Immature natural killer cell (primary cell): Measurements from ENCODE around the gene TRAF4. TPM values are rescaled to one million over a fixed set of nuclear protein-coding genes. Genes with fewer than 3 reads are reported as not detected.
A peak's percentile ranks its signal among the peaks of the same experiment; 100 is the strongest.

Experiments used
- DNase-seq, 3 donors: peaks; one replicate each; pipeline ENCODE4 v3.0.0; 2022; ENCODE audit warnings: mixed read lengths in 1 of 3
- H3K27ac Mint-ChIP-seq, 6 donors: one replicate each; pipeline ENCODE4 v1.8.0; 2020; ENCODE audit warnings: mixed read lengths in 6 of 6, mild to moderate bottlenecking in 5 of 6, inconsistent platforms in 4 of 6, moderate library complexity in 3 of 6
- H3K27me3 Mint-ChIP-seq, 3 donors: one replicate each; pipeline ENCODE4 v1.8.0; 2020 to 2021; ENCODE audit warnings: low read depth in 3 of 3, mild to moderate bottlenecking in 3 of 3, mixed read lengths in 3 of 3, moderate library complexity in 3 of 3, inconsistent platforms in 1 of 3
- H3K36me3 Mint-ChIP-seq, 3 donors: one replicate each; pipeline ENCODE4 v1.8.0; 2020; ENCODE audit warnings: mixed read lengths in 3 of 3, inconsistent platforms in 2 of 3, mild to moderate bottlenecking in 2 of 3
- H3K4me1 Mint-ChIP-seq, 2 donors: one replicate each; pipeline ENCODE4 v1.8.0; 2020; ENCODE audit warnings: inconsistent platforms in 2 of 2, mild to moderate bottlenecking in 2 of 2, mixed read lengths in 2 of 2, moderate library complexity in 1 of 2
- H3K4me3 Mint-ChIP-seq, 5 donors: one replicate each; pipeline ENCODE4 v1.8.0; 2020; ENCODE audit warnings: mild to moderate bottlenecking in 5 of 5, mixed read lengths in 5 of 5, inconsistent platforms in 3 of 5, moderate library complexity in 3 of 5
- H3K9me3 Mint-ChIP-seq, 6 donors: one replicate each; pipeline ENCODE4 v1.8.0; 2020; ENCODE audit warnings: mild to moderate bottlenecking in 6 of 6, mixed read lengths in 6 of 6, inconsistent platforms in 4 of 6, moderate library complexity in 3 of 6
- polyA plus RNA-seq, 3 donors: library from polyadenylated mRNA; unstranded; fragments of 300-500 nt; fragmentation: Illumina TruSeq; gene quantifications; one replicate each; pipeline ENCODE4 v1.2.3, GENCODE V29; 2021

TRAF4 gene
- polyA plus RNA-seq, 3 donors from 2014 or later: 2.5 to 5.1 (median 2.7) TPM

DNA sequence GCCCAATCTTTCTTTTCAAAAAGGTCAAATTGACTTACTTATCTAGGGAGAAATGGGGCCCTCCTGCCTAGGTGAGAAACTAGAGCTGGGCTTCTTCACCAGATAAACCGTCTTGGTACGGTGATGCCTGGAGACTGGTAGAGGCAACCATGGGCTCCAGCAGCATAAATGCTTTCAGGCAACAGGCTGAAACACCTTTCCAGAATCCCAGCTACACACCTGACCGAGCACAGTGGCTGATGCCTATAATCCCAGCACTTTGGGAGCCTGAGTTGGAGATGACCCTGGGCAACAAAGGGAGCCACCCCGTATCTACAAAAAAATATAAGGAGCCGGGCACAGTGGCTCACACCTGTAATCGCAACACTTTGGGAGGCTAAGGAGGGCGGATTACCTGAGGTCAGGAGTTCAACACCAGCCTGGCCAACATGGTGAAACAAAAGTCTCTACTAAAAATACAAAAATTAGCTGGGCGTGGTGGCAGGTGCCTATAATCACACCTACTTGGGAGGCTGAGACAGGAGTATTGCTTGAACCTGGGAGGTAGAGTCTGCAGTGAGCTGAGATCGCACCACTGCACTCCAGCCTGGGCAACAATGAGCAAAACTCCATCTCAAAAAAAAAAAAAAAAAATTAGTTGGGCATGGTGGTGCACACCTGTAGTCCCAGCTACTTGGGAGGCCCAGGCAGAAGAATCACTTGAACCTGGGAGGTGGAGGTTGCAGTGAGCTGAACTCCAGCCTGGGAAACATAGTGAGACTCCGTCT is 8.0 kb downstream of the TRAF4 start:
- H3K27me3 Mint-ChIP-seq: peaks cover 0 to 2% (median 0%) of the 10 kb centered on the region in 3 donors
- H3K4me3 Mint-ChIP-seq: no peak overlapping the region
- DNase-seq: no peak
- peak overlapping the region in 1 of 6 donors; percentile 53 for H3K27ac Mint-ChIP-seq
- peaks cover 0 to 2% of the 10 kb centered on the region in 2 donors for H3K4me1 Mint-ChIP-seq
- H3K36me3 Mint-ChIP-seq: peaks cover 0 to 5% (median 0%) of the 10 kb centered on the region in 3 donors
- no peaks in the 10 kb centered on the region for H3K9me3 Mint-ChIP-seq

GRCh38 chr17:28755486-28755885 is 11.7 kb downstream of the TRAF4 start:
- no peak overlapping the region for H3K4me3 Mint-ChIP-seq
- peaks cover 0 to 2% (median 2%) of the 10 kb centered on the region in 3 donors for H3K27me3 Mint-ChIP-seq
- no peak for DNase-seq
- no peaks in the 10 kb centered on the region for H3K9me3 Mint-ChIP-seq
- H3K27ac Mint-ChIP-seq: no peak overlapping the region
- peaks cover 7 to 15% (median 10%) of the 10 kb centered on the region in 3 donors for H3K36me3 Mint-ChIP-seq
- H3K4me1 Mint-ChIP-seq: no peaks in the 10 kb centered on the region

DNA sequence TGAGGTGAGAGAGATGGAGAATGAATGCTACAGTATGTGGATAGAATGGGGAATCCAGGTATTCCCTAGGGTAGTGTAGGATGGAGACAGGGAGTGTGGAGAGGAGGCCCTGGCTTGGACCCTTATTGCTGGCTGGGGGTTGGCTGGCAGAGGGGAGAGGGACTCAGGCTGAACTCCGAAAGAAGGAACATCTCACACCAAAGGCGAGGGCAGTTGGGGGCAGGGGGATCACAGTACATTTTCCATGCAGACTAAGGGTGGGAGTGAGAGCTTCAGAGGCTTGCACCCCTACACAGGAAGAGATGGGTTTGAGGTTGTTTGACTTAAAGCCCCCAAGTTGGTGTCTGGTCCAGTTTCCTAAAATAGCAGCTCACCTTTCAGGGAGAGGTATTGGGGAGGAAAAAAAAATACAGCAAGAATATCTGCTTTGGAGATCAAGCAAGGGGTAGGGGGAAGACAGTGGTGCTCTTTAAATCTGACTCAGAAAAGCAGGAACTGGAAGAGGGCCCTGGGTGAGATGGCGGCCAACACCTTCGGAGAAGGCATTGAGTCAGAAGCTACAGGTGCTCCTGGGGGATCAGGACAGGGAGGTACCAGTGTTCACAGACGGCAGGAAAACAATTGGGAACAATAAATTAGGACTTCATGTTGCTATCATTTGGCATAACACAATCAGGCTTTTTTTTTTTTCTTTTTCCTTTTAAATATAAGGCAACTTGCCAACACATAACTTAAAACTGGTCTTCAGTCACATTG is 12.4 kb downstream of the TRAF4 start:
- Mint-ChIP-seq H3K4me1 (no peaks in the 10 kb centered on the region), H3K4me3 (no peak overlapping the region), H3K9me3 (no peaks in the 10 kb centered on the region), H3K36me3 (peaks cover 7 to 15% (median 10%) of the 10 kb centered on the region in 3 donors), H3K27me3 (peaks cover 0 to 2% (median 2%) of the 10 kb centered on the region in 3 donors), H3K27ac (peak overlapping the region in 1 of 6 donors; percentile 30)
- no peak for DNase-seq

DNA sequence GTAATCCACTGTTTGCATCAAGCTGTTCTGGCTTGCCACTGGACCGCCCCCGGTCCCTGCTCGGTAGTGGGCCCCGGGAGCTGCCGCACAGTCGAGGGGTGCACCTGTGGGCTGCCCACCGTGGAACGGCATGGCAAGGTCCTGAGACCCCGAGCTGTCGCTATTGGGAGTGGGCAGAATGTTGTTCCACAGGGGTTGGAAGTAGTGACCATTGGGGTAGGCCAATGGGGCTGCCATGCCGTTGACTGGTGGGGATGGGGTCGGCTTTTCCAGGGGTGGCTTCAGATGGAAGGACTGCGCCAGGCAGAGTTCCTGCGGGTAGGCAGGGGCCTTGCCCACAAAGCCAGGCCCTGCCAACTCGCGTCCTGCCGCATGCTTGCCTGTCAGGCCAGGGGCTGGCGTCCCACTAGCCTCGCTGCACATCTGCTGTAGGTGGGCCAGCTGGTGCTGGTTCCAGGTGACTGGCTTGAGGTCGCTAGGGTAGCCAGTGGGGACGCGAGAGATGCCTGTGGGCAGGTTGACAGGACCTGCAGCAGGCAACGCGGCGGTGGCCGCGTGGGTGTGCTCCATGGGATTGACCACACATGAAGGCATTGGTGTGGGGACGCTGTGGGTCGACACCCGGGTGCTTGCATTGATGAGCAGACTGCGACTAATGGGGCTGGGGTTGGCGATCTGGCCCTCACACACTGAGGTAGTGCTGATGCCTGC is 14.8 kb downstream of the TRAF4 start:
- Mint-ChIP-seq H3K4me3 (peak overlapping the region in 1 of 5 donors; percentile 24), H3K27me3 (peaks cover 0 to 2% (median 2%) of the 10 kb centered on the region in 3 donors), H3K9me3 (no peaks in the 10 kb centered on the region), H3K27ac (no peak overlapping the region), H3K4me1 (peaks cover 0 to under 1% of the 10 kb centered on the region in 2 donors), H3K36me3 (peaks cover 7 to 15% (median 10%) of the 10 kb centered on the region in 3 donors)
- no peak for DNase-seq

GRCh38 chr17:28759256-28759865 is 15.6 kb downstream of the TRAF4 start:
- Mint-ChIP-seq H3K4me3 (no peak overlapping the region), H3K4me1 (peaks cover 3 to 5% of the 10 kb centered on the region in 2 donors), H3K27me3 (peaks cover 0 to 4% (median 2%) of the 10 kb centered on the region in 3 donors), H3K36me3 (peaks cover 7 to 17% (median 10%) of the 10 kb centered on the region in 3 donors), H3K27ac (peak overlapping the region in 1 of 6 donors; percentile 38), H3K9me3 (no peaks in the 10 kb centered on the region)
- DNase-seq: no peak

DNA sequence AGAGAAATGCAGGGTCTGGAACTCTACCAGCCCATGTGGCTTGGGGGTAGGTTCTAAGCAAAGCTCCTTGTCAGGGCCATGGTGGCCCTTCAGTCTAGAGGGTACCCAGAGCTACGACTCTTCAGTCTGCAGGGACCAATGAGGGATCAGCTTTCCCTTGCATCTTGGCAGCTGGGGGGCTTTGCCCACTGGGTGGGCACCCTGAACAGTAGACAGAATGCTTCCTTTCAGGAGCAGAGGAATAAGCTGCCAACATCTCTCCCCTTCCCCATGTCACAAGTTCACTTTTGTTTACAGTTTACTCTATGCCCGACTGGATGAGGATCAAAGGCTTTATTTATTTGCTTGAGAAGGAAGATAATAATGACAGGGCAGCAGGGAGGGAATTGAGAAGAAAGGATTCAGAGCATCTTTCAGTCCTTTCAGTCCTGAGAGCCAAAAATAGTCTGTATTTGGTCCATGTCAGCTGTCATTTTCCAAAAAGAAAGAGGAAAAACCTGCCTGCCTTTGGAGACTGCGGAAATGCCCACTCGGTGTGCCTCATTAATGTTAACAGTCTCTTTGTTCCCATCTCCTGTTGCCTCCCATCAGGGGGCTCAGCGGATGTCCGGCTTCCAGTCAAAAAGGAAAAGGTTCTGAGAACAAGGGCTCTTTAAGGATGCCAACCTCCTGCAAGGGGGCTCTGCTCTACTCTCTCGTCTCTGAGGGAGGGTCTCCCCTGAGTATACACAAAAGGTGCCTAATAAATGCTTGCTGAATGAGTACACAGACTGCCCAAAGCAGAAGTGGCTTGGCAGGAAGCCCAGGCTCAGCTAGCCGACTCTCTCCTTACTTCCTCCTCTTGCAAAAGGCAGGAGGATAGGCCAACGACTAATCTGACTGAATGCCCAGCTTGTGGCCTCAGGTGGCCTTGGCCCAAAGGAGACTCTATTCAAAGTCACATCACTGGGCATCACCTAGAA is 17.1 kb downstream of the TRAF4 start:
- no peak for DNase-seq
- no peak overlapping the region for H3K27ac Mint-ChIP-seq
- H3K4me3 Mint-ChIP-seq: no peak overlapping the region
- peaks cover 7 to 23% (median 10%) of the 10 kb centered on the region in 3 donors for H3K36me3 Mint-ChIP-seq
- H3K4me1 Mint-ChIP-seq: peaks cover 3 to 5% of the 10 kb centered on the region in 2 donors
- peaks cover 0 to 4% (median 2%) of the 10 kb centered on the region in 3 donors for H3K27me3 Mint-ChIP-seq
- H3K9me3 Mint-ChIP-seq: no peaks in the 10 kb centered on the region

DNA sequence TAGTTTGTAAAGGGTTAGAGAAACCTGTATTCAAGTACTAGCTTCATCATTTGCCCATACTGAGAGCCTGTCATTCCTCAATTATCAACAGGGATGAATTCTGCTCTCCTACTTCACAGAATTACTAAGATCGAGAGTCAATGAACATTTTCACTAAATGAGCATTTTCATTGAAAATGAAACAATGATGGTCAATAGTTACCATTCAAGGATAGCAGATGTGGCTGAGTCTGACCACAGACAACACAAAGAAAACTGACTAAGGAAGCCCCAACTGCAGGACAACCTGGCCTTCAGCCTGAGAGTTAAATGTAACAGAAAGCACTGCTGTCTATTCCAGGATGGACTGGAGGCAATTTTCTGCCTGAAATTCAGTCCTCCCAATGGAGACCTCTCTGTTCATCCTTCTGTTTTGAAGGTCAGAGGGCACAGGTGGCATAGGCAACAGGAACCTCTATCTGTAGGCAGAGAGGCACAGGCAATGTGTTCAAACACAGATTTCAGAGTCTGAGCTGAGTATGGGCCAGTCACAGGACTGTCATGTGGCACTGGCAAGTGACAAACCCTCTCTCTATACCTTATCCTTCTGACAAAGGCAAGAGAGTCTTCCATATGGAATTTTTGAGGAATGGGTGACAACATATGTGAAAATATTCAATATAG is 19.5 kb downstream of the TRAF4 start:
- peaks cover 0 to 14% (median 0%) of the 10 kb centered on the region in 3 donors for H3K36me3 Mint-ChIP-seq
- no peak for DNase-seq
- no peak overlapping the region for H3K4me3 Mint-ChIP-seq
- peak overlapping the region in 1 of 6 donors; percentile 83 for H3K27ac Mint-ChIP-seq
- H3K9me3 Mint-ChIP-seq: no peaks in the 10 kb centered on the region
- peaks cover 3 to 5% of the 10 kb centered on the region in 2 donors for H3K4me1 Mint-ChIP-seq
- H3K27me3 Mint-ChIP-seq: peaks cover 0 to 4% (median 0%) of the 10 kb centered on the region in 3 donors

DNA sequence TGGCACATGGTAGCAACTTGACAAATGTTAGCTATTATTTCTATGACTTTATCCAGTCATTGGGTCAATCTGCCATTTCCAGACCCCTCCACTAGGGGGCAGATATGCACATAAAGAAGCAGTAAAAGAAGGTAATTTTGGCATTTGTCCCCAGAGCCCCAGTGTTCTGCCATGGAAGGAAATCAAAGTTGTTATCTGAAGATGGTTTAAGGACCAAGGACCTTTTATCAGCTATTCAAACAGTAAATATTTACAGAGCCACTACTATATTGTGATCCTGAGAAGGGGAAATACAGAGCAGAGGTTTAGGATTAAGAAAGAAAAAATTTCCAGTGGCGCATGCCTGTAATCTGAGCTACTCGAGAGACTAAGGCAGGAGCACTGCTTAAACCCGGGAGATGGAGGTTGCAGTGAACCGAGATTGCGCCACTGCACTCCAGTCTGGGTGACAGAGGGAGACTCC is 20.0 kb downstream of the TRAF4 start:
- no peaks in the 10 kb centered on the region for H3K9me3 Mint-ChIP-seq
- peaks cover 3 to 5% of the 10 kb centered on the region in 2 donors for H3K4me1 Mint-ChIP-seq
- peak; percentile 67 to 73 (median 68) for DNase-seq
- no peak overlapping the region for H3K4me3 Mint-ChIP-seq
- H3K36me3 Mint-ChIP-seq: peaks cover 0 to 13% (median 0%) of the 10 kb centered on the region in 3 donors
- peak overlapping the region in 3 of 6 donors; percentile 41 to 83 (median 66) for H3K27ac Mint-ChIP-seq
- peaks cover 0 to 4% (median 0%) of the 10 kb centered on the region in 3 donors for H3K27me3 Mint-ChIP-seq

GRCh38 chr17:28765038-28765437 is 21.2 kb downstream of the TRAF4 start:
- peaks cover 0 to 2% (median 0%) of the 10 kb centered on the region in 3 donors for H3K27me3 Mint-ChIP-seq
- H3K27ac Mint-ChIP-seq: peak overlapping the region in 1 of 6 donors; percentile 51
- H3K4me1 Mint-ChIP-seq: peaks cover 4 to 12% of the 10 kb centered on the region in 2 donors
- H3K4me3 Mint-ChIP-seq: no peak overlapping the region
- DNase-seq: no peak
- peaks cover 0 to 14% (median 0%) of the 10 kb centered on the region in 3 donors for H3K36me3 Mint-ChIP-seq
- H3K9me3 Mint-ChIP-seq: no peaks in the 10 kb centered on the region

DNA sequence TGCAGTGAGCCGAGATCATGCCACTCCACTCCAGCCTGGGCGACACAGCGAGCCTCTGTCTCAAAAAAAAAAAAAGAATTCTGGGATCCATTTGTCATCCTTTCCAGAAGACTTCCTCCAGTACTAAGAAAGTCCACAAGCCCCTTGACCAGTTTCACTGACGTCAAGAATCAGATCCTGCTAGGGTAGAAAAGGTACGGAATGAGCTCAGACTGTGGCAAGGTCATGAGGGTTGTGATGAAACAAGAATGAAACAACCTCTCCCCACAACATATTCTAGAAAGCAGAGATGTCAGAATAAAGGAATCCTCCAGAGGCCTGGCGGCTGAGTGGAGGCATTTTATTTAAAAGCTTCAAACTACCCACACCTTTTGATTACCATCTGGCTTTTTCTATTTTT is 29.9 kb downstream of the TRAF4 start:
- no peaks in the 10 kb centered on the region for H3K9me3 Mint-ChIP-seq
- H3K27me3 Mint-ChIP-seq: peaks cover 0 to 3% (median 0%) of the 10 kb centered on the region in 3 donors
- H3K4me3 Mint-ChIP-seq: no peak overlapping the region
- peaks cover 0 to 7% (median 0%) of the 10 kb centered on the region in 3 donors for H3K36me3 Mint-ChIP-seq
- no peak for DNase-seq
- H3K27ac Mint-ChIP-seq: peak overlapping the region in 1 of 6 donors; percentile 40
- peaks cover 21 to 33% of the 10 kb centered on the region in 2 donors for H3K4me1 Mint-ChIP-seq

- Mint-ChIP-seq H3K9me3 (no peaks in the 10 kb centered on the region), H3K36me3 (peaks cover 0 to 7% (median 0%) of the 10 kb centered on the region in 3 donors), H3K27me3 (peaks cover 0 to 3% (median 0%) of the 10 kb centered on the region in 3 donors)
Measured at GRCh38 chr17:28774206-28774605, 30.4 kb downstream of the TRAF4 start.

GRCh38 chr17:28777178-28777577 is 33.4 kb downstream of the TRAF4 start:
- DNase-seq: no peak
- Mint-ChIP-seq H3K36me3 (no peaks in the 10 kb centered on the region), H3K4me3 (no peak overlapping the region), H3K9me3 (no peaks in the 10 kb centered on the region), H3K27me3 (peaks cover 0 to 7% (median 0%) of the 10 kb centered on the region in 3 donors), H3K27ac (peak overlapping the region; percentile 42 to 94 (median 77)), H3K4me1 (peaks cover 25 to 43% of the 10 kb centered on the region in 2 donors)

More at GRCh38 chr17:28774206-28774605, 30.4 kb downstream of the TRAF4 start:
- no peak overlapping the region for H3K4me3 Mint-ChIP-seq
- peaks cover 25 to 37% of the 10 kb centered on the region in 2 donors for H3K4me1 Mint-ChIP-seq
- no peak overlapping the region for H3K27ac Mint-ChIP-seq
- no peak for DNase-seq
